Endothelial cell of umbilical vein (primary cell): Measurements from ENCODE around the gene SPRR1B. TPM values are rescaled to one million over a fixed set of nuclear protein-coding genes. Genes with fewer than 3 reads are reported as not detected.

Experiments
- BruUV-seq: library from RNA; stranded (reverse); fragments of 400-500 nt; replicated peaks from 2 replicates; lab custom pipeline; 2021; lab: Mats Ljungman, UMichigan
- CTCF ChIA-PET: fragments of 300-600, 350-600 bp; sonication (Branson Sonifier 250); formaldehyde crosslinking; loops from one replicate; lab custom pipeline; 2021; ENCODE audit warnings: antibody characterized with exemption, inconsistent platforms; lab: Charles Lee
- POLR2A ChIA-PET: fragments of 300-600, 350-600 bp; sonication (Branson Sonifier 250); formaldehyde crosslinking; loops from one replicate; lab custom pipeline; 2021; ENCODE audit warnings: antibody characterized with exemption, inconsistent platforms; lab: Charles Lee
- DNase-seq: peaks from one replicate; pipeline ENCODE4 v3.0.0-alpha.2; 2011; ENCODE audit warnings: low read depth, low spot score
- FAIRE-seq: peaks from 2 replicates; lab custom pipeline; 2011; peaks lifted over from hg19 to GRCh38; lab: Jason Lieb, UNC
- H2AFZ ChIP-seq: 2 replicates; pipeline ENCODE4 v1.6.0; 2012; ENCODE audit warnings: low read depth, low read length, control low read depth, inconsistent platforms
- H3K27ac ChIP-seq: 2 replicates; pipeline ENCODE4 v1.5.1; 2011; ENCODE audit warnings: low read depth, mild to moderate bottlenecking, control low read depth, low read length, moderate library complexity; ENCODE audit not compliant: insufficient read depth
- H3K27me3 ChIP-seq, 2 experiments: 2 replicates each; pipeline versions ENCODE4 v1.6.0 to v1.6.1; 2011; ENCODE audit warnings: low read length in 2 of 2, mixed read lengths in 1 of 2; ENCODE audit not compliant: control insufficient read depth in 2 of 2, insufficient read depth in 2 of 2
- H3K36me3 ChIP-seq, 2 experiments: 2 replicates in 1 of 2; 3 replicates in 1 of 2; pipeline ENCODE4 v1.5.1; 2011; ENCODE audit warnings: low read length in 2 of 2, mild to moderate bottlenecking in 1 of 2, moderate library complexity in 1 of 2; ENCODE audit not compliant: control insufficient read depth in 2 of 2, insufficient read depth in 2 of 2; ENCODE audit errors: extremely low read depth in 1 of 2
- H3K4me1 ChIP-seq: 3 replicates; pipeline ENCODE4 v1.5.1; 2011; ENCODE audit warnings: mild to moderate bottlenecking, low read length; ENCODE audit not compliant: control insufficient read depth, insufficient read depth; ENCODE audit errors: extremely low read depth
- H3K4me2 ChIP-seq: 2 replicates; pipeline ENCODE4 v1.6.1; 2011; ENCODE audit warnings: low read length, control low read depth, mixed read lengths; ENCODE audit not compliant: insufficient read depth
- H3K4me3 ChIP-seq, 3 experiments: fragments of 200-600 bp in 1 of 3; sonication (generic), shearing (Covaris generic) in 1 of 3; replicated peaks in 1 of 3; 2 replicates each; pipeline ENCODE4 v1.5.1; 2011 to 2016; ENCODE audit warnings: control low read depth in 3 of 3, low read length in 3 of 3, mild to moderate bottlenecking in 2 of 3, inconsistent platforms in 1 of 3, low read depth in 1 of 3, moderate library complexity in 1 of 3; ENCODE audit not compliant: insufficient read depth in 1 of 3
- H3K79me2 ChIP-seq: 2 replicates; pipeline ENCODE4 v1.6.0; 2012; ENCODE audit warnings: low read length, inconsistent platforms; ENCODE audit not compliant: control insufficient read depth, insufficient read depth
- H3K9ac ChIP-seq: replicated peaks from 2 replicates; pipeline ENCODE3; 2011; ENCODE audit warnings: low read length, control low read depth; ENCODE audit not compliant: insufficient read depth; ENCODE audit errors: extremely low read depth
- H3K9me1 ChIP-seq: replicated peaks from 3 replicates; pipeline ENCODE4 v1.6.0; 2011; ENCODE audit warnings: mild to moderate bottlenecking, low read length; ENCODE audit not compliant: control insufficient read depth, insufficient read depth; ENCODE audit errors: extremely low read depth
- H3K9me3 ChIP-seq: replicated peaks from 2 replicates; pipeline ENCODE4 v1.5.1; 2012; ENCODE audit warnings: low read length, inconsistent platforms; ENCODE audit not compliant: control insufficient read depth, insufficient read depth
- H4K20me1 ChIP-seq: replicated peaks from 2 replicates; pipeline ENCODE3; 2011; ENCODE audit warnings: mild to moderate bottlenecking, low read length; ENCODE audit not compliant: control insufficient read depth, insufficient read depth; ENCODE audit errors: extremely low read depth
- EZH2 ChIP-seq: IDR thresholded peaks from 2 replicates; pipeline ENCODE4 v1.6.1; 2012; ENCODE audit warnings: borderline replicate concordance, low read depth, mild to moderate bottlenecking, moderate library complexity, low read length, inconsistent platforms; ENCODE audit not compliant: severe bottlenecking
- FOS ChIP-seq: IDR thresholded peaks from 2 replicates; pipeline ENCODE4 v1.6.1; 2011; ENCODE audit warnings: mild to moderate bottlenecking, low read length, moderate library complexity, borderline replicate concordance; ENCODE audit not compliant: insufficient read depth
- GATA2 ChIP-seq: IDR thresholded peaks from 2 replicates; pipeline ENCODE4 v1.7.0; 2011; ENCODE audit warnings: low read depth, mild to moderate bottlenecking, moderate library complexity, mixed read lengths, low read length; ENCODE audit not compliant: insufficient read length, insufficient read depth
- JUN ChIP-seq: IDR thresholded peaks from 2 replicates; pipeline ENCODE4 v1.6.1; 2011; ENCODE audit warnings: borderline replicate concordance, low read depth; ENCODE audit not compliant: insufficient read length, insufficient read depth
- MYC ChIP-seq: IDR thresholded peaks from one replicate; pipeline ENCODE4 v1.6.1; 2011; ENCODE audit warnings: mild to moderate bottlenecking, low read depth, low read length
- POLR2A ChIP-seq: IDR thresholded peaks from 2 replicates; pipeline ENCODE4 v1.6.1; 2012; ENCODE audit warnings: low read depth, mild to moderate bottlenecking, control low read depth, low read length
- POLR2AphosphoS5 ChIP-seq: IDR thresholded peaks from 2 replicates; pipeline ENCODE4 v1.6.1; 2012; ENCODE audit warnings: low read depth, mild to moderate bottlenecking, control low read depth, low read length, moderate library complexity; ENCODE audit not compliant: insufficient read depth
- dilution Hi-C: fragments of 300-500 bp; cut with MboI; formaldehyde crosslinking; loops from one replicate; pipeline ENCODE4 v1.15.0; 2019; ENCODE audit warnings: low sequenced_read_pairs; ENCODE audit not compliant: extremely low pct_ligation_motif_present
- intact Hi-C: fragments of 100-400 bp; cut with micrococcal nuclease; formaldehyde crosslinking; loops from one replicate; pipeline ENCODE4 v1.10.0; 2022
- polyA plus RNA-seq, 4 experiments: library from polyadenylated mRNA; depleted of rRNA in 3 of 4; stranded (reverse) in 3 of 4; unstranded in 1 of 4; fragments of >200 nt; gene quantifications; 2 replicates each; pipeline versions ENCODE4 v1.2.1 to v1.2.3, GENCODE V29; 2011 to 2012; ENCODE audit warnings: missing spikeins in 1 of 4
- total RNA-seq: library from RNA; stranded (reverse); gene quantifications from 2 replicates; pipeline ENCODE4 v1.2.3, GENCODE V29; 2021
- TF ChIP-seq, protein P1 (sequence below): IDR thresholded peaks from 2 replicates; pipeline ENCODE4 v1.6.1; 2011; ENCODE audit not compliant: insufficient read depth, insufficient read length
- TF ChIP-seq, protein P2 (sequence below), 2 donors: IDR thresholded peaks; 1 replicate in 1 of 2; 2 replicates in 1 of 2; pipeline ENCODE4 v1.5.1; 2011; ENCODE audit warnings: low read length in 2 of 2, mild to moderate bottlenecking in 2 of 2, moderate library complexity in 2 of 2, control low read depth in 1 of 2, inconsistent platforms in 1 of 2, low read depth in 1 of 2; ENCODE audit not compliant: insufficient read depth in 1 of 2; ENCODE audit errors: extremely low read depth in 1 of 2

SPRR1B gene
- total and polyA plus RNA-seq, 2 donors (not counting 3 experiments of a cell fraction or from before 2014, with no cell fraction given): not detected

DNA sequence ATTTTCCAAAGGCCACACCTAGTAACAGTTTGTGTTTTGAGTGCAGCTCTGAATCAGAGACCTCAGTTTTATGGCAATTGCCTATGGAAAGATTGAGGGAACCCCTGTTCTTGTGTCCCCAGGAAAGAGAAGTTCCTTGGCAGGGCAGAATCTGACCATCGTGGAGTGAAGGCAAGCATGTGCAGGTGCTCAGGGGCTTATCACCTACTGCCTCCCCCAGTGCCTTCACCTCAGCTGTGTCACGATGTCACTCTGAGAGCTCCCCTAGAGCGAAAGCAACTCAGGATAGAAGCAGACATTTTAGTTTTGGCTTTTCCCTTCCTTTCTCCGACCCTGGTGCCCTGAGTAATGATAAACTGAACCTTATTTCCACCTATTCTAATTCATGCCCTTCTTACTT is 48.9 kb upstream of the SPRR1B start:
- TF ChIP-seq MYC (no peak), POLR2A (no peak), POLR2AphosphoS5 (no peak), EZH2 (no peak), GATA2 (no peak), FOS (no peak), JUN (no peak)
- TF ChIP-seq, protein P1, sequence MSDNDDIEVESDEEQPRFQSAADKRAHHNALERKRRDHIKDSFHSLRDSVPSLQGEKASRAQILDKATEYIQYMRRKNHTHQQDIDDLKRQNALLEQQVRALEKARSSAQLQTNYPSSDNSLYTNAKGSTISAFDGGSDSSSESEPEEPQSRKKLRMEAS: no peak
- TF ChIP-seq, protein P2, sequence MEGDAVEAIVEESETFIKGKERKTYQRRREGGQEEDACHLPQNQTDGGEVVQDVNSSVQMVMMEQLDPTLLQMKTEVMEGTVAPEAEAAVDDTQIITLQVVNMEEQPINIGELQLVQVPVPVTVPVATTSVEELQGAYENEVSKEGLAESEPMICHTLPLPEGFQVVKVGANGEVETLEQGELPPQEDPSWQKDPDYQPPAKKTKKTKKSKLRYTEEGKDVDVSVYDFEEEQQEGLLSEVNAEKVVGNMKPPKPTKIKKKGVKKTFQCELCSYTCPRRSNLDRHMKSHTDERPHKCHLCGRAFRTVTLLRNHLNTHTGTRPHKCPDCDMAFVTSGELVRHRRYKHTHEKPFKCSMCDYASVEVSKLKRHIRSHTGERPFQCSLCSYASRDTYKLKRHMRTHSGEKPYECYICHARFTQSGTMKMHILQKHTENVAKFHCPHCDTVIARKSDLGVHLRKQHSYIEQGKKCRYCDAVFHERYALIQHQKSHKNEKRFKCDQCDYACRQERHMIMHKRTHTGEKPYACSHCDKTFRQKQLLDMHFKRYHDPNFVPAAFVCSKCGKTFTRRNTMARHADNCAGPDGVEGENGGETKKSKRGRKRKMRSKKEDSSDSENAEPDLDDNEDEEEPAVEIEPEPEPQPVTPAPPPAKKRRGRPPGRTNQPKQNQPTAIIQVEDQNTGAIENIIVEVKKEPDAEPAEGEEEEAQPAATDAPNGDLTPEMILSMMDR (IDR thresholded peaks at IDR 0.05; ENCODE audit: extremely low read depth in 1 of 2, insufficient read depth in 1 of 2, low read depth in 1 of 2, low read length in 2 of 2): no peak
- Histone ChIP-seq H4K20me1 (no peaks in the 10 kb centered on the region), H3K9me1 (no peaks in the 10 kb centered on the region), H3K9me3 (no peaks in the 10 kb centered on the region), H3K9ac (no peak overlapping the region), H3K27me3 (no peaks in the 10 kb centered on the region), H3K4me3 (no peak overlapping the region), H3K79me2 (no peaks in the 10 kb centered on the region), H3K4me1 (no peaks in the 10 kb centered on the region), H3K36me3 (no peaks in the 10 kb centered on the region), H2AFZ (no peak overlapping the region), H3K27ac (no peak overlapping the region), H3K4me2 (no peak overlapping the region)
- ChIA-PET POLR2A (no interaction called here), CTCF (no interaction called here)
- dilution Hi-C loops (no loop called here), intact Hi-C loops (no loop called here)
- DNase-seq (no peak), FAIRE-seq (no peak)
- BruUV-seq: no TSS peak
